HL-60 (cell line): Measurements from ENCODE around the gene IZUMO2.

Source experiments
- DNase-seq, 2 experiments: peaks; one replicate each; pipeline ENCODE4 v3.0.0-alpha.2; 2010 to 2020; ENCODE audit warnings: low read depth in 1 of 2, low spot score in 1 of 2
- H3K27ac ChIP-seq: fragments of 250-450 bp; sonication (Bioruptor Pico); replicated peaks from 2 replicates; pipeline ENCODE4 v1.5.1; 2020; ENCODE audit warnings: mild to moderate bottlenecking, moderate library complexity
- H3K27me3 ChIP-seq: fragments of 250-450 bp; sonication (Bioruptor Pico); 2 replicates; pipeline ENCODE4 v1.5.1; 2021; ENCODE audit warnings: mild to moderate bottlenecking, moderate library complexity; ENCODE audit not compliant: insufficient read depth, poor library complexity, severe bottlenecking
- H3K4me3 ChIP-seq: replicated peaks from 2 replicates; pipeline ENCODE4 v1.5.1; 2011; ENCODE audit warnings: mild to moderate bottlenecking, control low read depth, low read length; ENCODE audit not compliant: insufficient read depth
- GABPA ChIP-seq: IDR thresholded peaks from 2 replicates; pipeline ENCODE4 v1.6.1; 2012; ENCODE audit warnings: low read depth
- POLR2AphosphoS5 ChIP-seq: IDR thresholded peaks from 2 replicates; pipeline ENCODE4 v1.6.1; 2012; ENCODE audit warnings: low read depth
- REST ChIP-seq: IDR thresholded peaks from 2 replicates; pipeline ENCODE4 v1.6.1; 2012; ENCODE audit warnings: low read depth; ENCODE audit not compliant: insufficient replicate concordance
- SPI1 ChIP-seq: IDR thresholded peaks from 2 replicates; pipeline ENCODE4 v1.6.1; 2012; ENCODE audit warnings: low read depth, mild to moderate bottlenecking, borderline replicate concordance
- TF ChIP-seq, protein P1 (sequence below): IDR thresholded peaks from one replicate; pipeline ENCODE4 v1.5.1; 2011; ENCODE audit warnings: low read length, control low read depth, inconsistent platforms; ENCODE audit not compliant: insufficient read depth

The IZUMO2 gene

DNA sequence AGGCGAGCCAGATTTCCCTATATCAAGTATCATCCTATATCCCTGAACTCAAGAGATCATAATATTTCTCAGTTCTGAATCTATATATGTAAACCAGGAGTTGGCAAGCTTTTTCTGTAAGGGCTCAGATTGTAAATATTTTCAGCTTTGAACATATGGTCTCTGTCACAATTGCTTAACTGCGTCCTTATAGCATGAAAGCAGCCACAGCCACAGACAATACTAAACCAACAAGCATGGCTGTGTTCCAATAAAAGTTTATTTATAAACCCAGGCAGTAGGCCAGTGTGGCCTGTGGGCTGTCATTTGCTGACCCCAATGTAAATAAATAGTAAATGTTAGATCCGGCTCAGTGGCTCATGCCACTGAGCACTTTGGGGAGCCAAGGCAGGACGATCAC, 28.1 kb upstream of the IZUMO2 start:
- Histone ChIP-seq H3K27ac (no peak overlapping the region), H3K4me3 (no peak overlapping the region), H3K27me3 (no peaks in the 10 kb centered on the region)
- TF ChIP-seq POLR2AphosphoS5 (no peak), SPI1 (no peak), GABPA (no peak), REST (no peak)
- TF ChIP-seq, protein P1, sequence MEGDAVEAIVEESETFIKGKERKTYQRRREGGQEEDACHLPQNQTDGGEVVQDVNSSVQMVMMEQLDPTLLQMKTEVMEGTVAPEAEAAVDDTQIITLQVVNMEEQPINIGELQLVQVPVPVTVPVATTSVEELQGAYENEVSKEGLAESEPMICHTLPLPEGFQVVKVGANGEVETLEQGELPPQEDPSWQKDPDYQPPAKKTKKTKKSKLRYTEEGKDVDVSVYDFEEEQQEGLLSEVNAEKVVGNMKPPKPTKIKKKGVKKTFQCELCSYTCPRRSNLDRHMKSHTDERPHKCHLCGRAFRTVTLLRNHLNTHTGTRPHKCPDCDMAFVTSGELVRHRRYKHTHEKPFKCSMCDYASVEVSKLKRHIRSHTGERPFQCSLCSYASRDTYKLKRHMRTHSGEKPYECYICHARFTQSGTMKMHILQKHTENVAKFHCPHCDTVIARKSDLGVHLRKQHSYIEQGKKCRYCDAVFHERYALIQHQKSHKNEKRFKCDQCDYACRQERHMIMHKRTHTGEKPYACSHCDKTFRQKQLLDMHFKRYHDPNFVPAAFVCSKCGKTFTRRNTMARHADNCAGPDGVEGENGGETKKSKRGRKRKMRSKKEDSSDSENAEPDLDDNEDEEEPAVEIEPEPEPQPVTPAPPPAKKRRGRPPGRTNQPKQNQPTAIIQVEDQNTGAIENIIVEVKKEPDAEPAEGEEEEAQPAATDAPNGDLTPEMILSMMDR = no peak
- no peak for DNase-seq

DNA sequence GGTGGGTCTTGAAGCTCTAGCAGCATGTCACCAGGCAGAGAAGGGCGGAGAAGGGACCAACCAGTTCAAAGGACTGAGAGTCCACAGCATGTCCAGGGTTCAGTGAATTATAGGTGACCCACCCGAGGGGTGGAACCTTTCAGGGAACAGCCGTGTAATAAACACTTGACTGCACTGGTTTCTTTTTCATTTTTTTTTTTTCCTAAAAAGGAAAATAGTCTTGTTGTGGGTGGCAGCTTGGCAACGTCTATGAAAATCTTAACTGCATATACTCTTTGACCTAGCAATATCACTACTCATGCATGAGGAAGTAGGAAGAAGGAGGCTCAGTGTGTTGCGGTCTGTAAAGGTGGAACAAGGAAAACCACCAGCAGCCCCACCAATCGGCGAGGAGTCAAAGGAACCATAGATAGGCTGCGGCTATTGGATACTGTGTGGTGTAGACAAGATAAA, 27.4 kb upstream of the IZUMO2 start:
- peak; percentile 35 to 64 for DNase-seq
- H3K27me3 ChIP-seq = no peaks in the 10 kb centered on the region
- H3K27ac ChIP-seq = no peak overlapping the region
- TF ChIP-seq GABPA (no peak), REST (no peak)
- TF ChIP-seq, protein P1 = no peak
- H3K4me3 ChIP-seq = no peak overlapping the region

DNA sequence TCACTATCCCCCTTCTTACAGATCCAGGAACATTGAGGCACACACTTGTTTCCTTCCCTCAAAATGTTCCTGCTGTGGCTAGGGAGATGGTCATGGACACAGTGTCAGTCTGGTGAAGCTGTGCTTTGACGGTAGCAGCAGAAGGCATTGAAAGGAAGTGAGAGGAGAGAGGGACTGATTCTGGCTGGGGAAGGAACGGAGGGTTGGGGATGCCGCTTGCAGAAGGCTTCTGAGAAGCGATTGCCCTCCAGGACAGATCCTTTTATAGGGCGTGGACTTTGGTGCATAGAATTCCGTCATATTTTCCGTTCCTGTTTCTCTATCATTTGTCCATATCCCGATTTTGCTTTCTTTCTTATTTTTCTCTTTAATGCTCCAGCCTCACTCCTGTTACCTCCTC, 26.2 kb upstream of the IZUMO2 start:
- Histone ChIP-seq H3K4me3 (no peak overlapping the region), H3K27ac (no peak overlapping the region), H3K27me3 (no peaks in the 10 kb centered on the region)
- TF ChIP-seq, protein P1 = no peak
- TF ChIP-seq GABPA (no peak), SPI1 (no peak), POLR2AphosphoS5 (no peak), REST (no peak)
- no peak for DNase-seq
